Measurements from ENCODE around the gene SIX5.

SIX5 gene

GRCh38 chr19:45768984-45769782, at the start of gene SIX5:
SIX5 (minus strand) TSS chr19:45769252; CDS start chr19:45768844, 408 bp downstream.
- no peaks in the 10 kb centered on the region for H4K20me1 ChIP-seq (ENCODE audit: insufficient read depth, low read length, poor library complexity, severe bottlenecking)
- H3K9ac ChIP-seq (ENCODE audit: low read depth, low read length, poor library complexity, severe bottlenecking) = peak within 1 kb of the TSS; percentile 89
- peaks cover 9% of the 10 kb centered on the region for H3K79me2 ChIP-seq (ENCODE audit: insufficient read depth, low read length)
- peak within 1 kb of the TSS; percentile 79 for H2AFZ ChIP-seq (ENCODE audit: low read length)
- H3F3A ChIP-seq (ENCODE audit: low read depth) = no peaks in the 10 kb centered on the region
- no peaks in the 10 kb centered on the region for H3K36me3 ChIP-seq (ENCODE audit: insufficient read depth, low read length)
- TF ChIP-seq CTCF (conservative IDR thresholded peaks at IDR 0.05; ENCODE audit: low read length) (no peak), EZH2phosphoT487 (IDR thresholded peaks at IDR 0.05; ENCODE audit: borderline replicate concordance) (no peak)
- peaks cover 8% of the 10 kb centered on the region for H3K4me1 ChIP-seq (ENCODE audit: insufficient read depth, low read length, poor library complexity, severe bottlenecking)
- H3K9me3 ChIP-seq (ENCODE audit: insufficient read depth, low read depth, low read length) = no peaks in the 10 kb centered on the region
- H3K4me3 ChIP-seq (ENCODE audit: low read length, poor library complexity, severe bottlenecking) = peak within 1 kb of the TSS; percentile 85
- no peaks in the 10 kb centered on the region for H3K9me2 ChIP-seq (replicated peaks; ENCODE audit: low read depth, low read length)
- H3K27me3 ChIP-seq (ENCODE audit: insufficient read depth, low read length, poor library complexity, severe bottlenecking) = no peaks in the 10 kb centered on the region
- peak within 1 kb of the TSS; percentile 98 for H3K4me2 ChIP-seq (ENCODE audit: low read depth, low read length, poor library complexity, severe bottlenecking)

- H3K4me1 ChIP-seq (ENCODE audit: insufficient read depth, low read length, poor library complexity, severe bottlenecking) = no peaks in the 10 kb centered on the region
- no peaks in the 10 kb centered on the region for H3K9me2 ChIP-seq (replicated peaks; ENCODE audit: low read depth, low read length)
- H2AFZ ChIP-seq (ENCODE audit: low read length) = no peak overlapping the region
- H3K79me2 ChIP-seq (ENCODE audit: insufficient read depth, low read length) = no peaks in the 10 kb centered on the region
- H3F3A ChIP-seq (ENCODE audit: low read depth) = no peaks in the 10 kb centered on the region
- TF ChIP-seq EZH2phosphoT487 (IDR thresholded peaks at IDR 0.05; ENCODE audit: borderline replicate concordance) = no peak
- no peak for TF ChIP-seq CTCF (conservative IDR thresholded peaks at IDR 0.05; ENCODE audit: low read length)
- no peaks in the 10 kb centered on the region for H3K27me3 ChIP-seq (ENCODE audit: insufficient read depth, low read length, poor library complexity, severe bottlenecking)
- peaks cover 2% of the 10 kb centered on the region for H4K20me1 ChIP-seq (ENCODE audit: insufficient read depth, low read length, poor library complexity, severe bottlenecking)
- H3K4me2 ChIP-seq (ENCODE audit: low read depth, low read length, poor library complexity, severe bottlenecking) = no peak overlapping the region
- no peaks in the 10 kb centered on the region for H3K9me3 ChIP-seq (ENCODE audit: insufficient read depth, low read depth, low read length)
- H3K4me3 ChIP-seq (ENCODE audit: low read length, poor library complexity, severe bottlenecking) = no peak overlapping the region
- H3K9ac ChIP-seq (ENCODE audit: low read depth, low read length, poor library complexity, severe bottlenecking) = peak overlapping the region; percentile 7
- peaks cover 12% of the 10 kb centered on the region; the same call in 1 of the 2 replicates for H3K36me3 ChIP-seq (ENCODE audit: insufficient read depth, low read length)
Measured at GRCh38 chr19:45817725-45818301, 48.8 kb upstream of the SIX5 start.

GRCh38 chr19:45817010-45817724, 48.1 kb upstream of the SIX5 start:
- Histone ChIP-seq H3K4me2 (ENCODE audit: low read depth, low read length, poor library complexity, severe bottlenecking) (no peak overlapping the region), H3K4me3 (ENCODE audit: low read length, poor library complexity, severe bottlenecking) (no peak overlapping the region), H2AFZ (ENCODE audit: low read length) (no peak overlapping the region), H3K36me3 (ENCODE audit: insufficient read depth, low read length) (peaks cover 7% of the 10 kb centered on the region; the same call in 1 of the 2 replicates), H3K27me3 (ENCODE audit: insufficient read depth, low read length, poor library complexity, severe bottlenecking) (no peaks in the 10 kb centered on the region), H3K4me1 (ENCODE audit: insufficient read depth, low read length, poor library complexity, severe bottlenecking) (no peaks in the 10 kb centered on the region), H3K9ac (ENCODE audit: low read depth, low read length, poor library complexity, severe bottlenecking) (peak overlapping the region; percentile 7), H3K9me2 (replicated peaks; ENCODE audit: low read depth, low read length) (no peaks in the 10 kb centered on the region), H3K9me3 (ENCODE audit: insufficient read depth, low read depth, low read length) (no peaks in the 10 kb centered on the region), H3K79me2 (ENCODE audit: insufficient read depth, low read length) (no peaks in the 10 kb centered on the region), H3F3A (ENCODE audit: low read depth) (no peaks in the 10 kb centered on the region), H4K20me1 (ENCODE audit: insufficient read depth, low read length, poor library complexity, severe bottlenecking) (peaks cover 2% of the 10 kb centered on the region)
- TF ChIP-seq CTCF (conservative IDR thresholded peaks at IDR 0.05; ENCODE audit: low read length) (peak; percentile 95), EZH2phosphoT487 (IDR thresholded peaks at IDR 0.05; ENCODE audit: borderline replicate concordance) (no peak)

All from Loucy (cell line).